ELF-1 (cell line): ENCODE measurements around the gene MESP1.
"Not testable (repeated sequence)": the region's sequence is repeated elsewhere in the genome, so short reads cannot be mapped to it uniquely, and the experiment has no call there.

Experiments
- DNase-seq: peaks from one replicate; pipeline ENCODE4 v3.0.0-alpha.2; 2016; ENCODE audit warnings: low read depth, low spot score

MESP1 gene

GRCh38 chr15:89750560-89751542 lies at the start of gene MESP1:
TSS of gene MESP1 (minus strand) at chr15:89751249. CDS start at chr15:89751231, 18 bp downstream.
- DNase-seq: peak; percentile 95

GRCh38 chr15:89799918-89800498 lies 49.0 kb upstream of the MESP1 start:
- no peak for DNase-seq

GRCh38 chr15:89799011-89799911 lies 48.2 kb upstream of the MESP1 start:
- DNase-seq: no peak

- DNase-seq: no peak
These were observed 46.7 kb upstream of the MESP1 start for GRCh38 chr15:89797678-89798201.

- no peak for DNase-seq
These were observed 44.9 kb upstream of the MESP1 start for GRCh38 chr15:89795996-89796395.

GRCh38 chr15:89794627-89795241 lies 43.7 kb upstream of the MESP1 start:
- DNase-seq: no peak

GRCh38 chr15:89792106-89792805 lies 41.2 kb upstream of the MESP1 start:
- no peak for DNase-seq

- no peak for DNase-seq
These were observed 39.6 kb upstream of the MESP1 start for GRCh38 chr15:89790661-89791060.

- DNase-seq: no peak
These were observed 39.2 kb upstream of the MESP1 start for GRCh38 chr15:89790206-89790605.

GRCh38 chr15:89788585-89788984 lies 37.5 kb upstream of the MESP1 start:
- DNase-seq: not testable (repeated sequence)

- no peak for DNase-seq
These were observed 36.9 kb upstream of the MESP1 start for GRCh38 chr15:89787944-89788343.

- no peak for DNase-seq
These were observed 34.7 kb upstream of the MESP1 start for GRCh38 chr15:89785774-89786140.

GRCh38 chr15:89785064-89785773 lies 34.2 kb upstream of the MESP1 start:
- DNase-seq: peak; percentile 89

- no peak for DNase-seq
These were observed 33.6 kb upstream of the MESP1 start for GRCh38 chr15:89784686-89784960.

GRCh38 chr15:89783861-89784685 lies 33.0 kb upstream of the MESP1 start:
- no peak for DNase-seq

GRCh38 chr15:89783111-89783860 lies 32.2 kb upstream of the MESP1 start:
- DNase-seq: peak; percentile 94

GRCh38 chr15:89782619-89782950 lies 31.5 kb upstream of the MESP1 start:
- not testable (repeated sequence) for DNase-seq

- DNase-seq: peak; percentile 83
These were observed 31.0 kb upstream of the MESP1 start for GRCh38 chr15:89781891-89782618.
